ENCODE data around the gene DRC1.

DRC1 gene

DNA sequence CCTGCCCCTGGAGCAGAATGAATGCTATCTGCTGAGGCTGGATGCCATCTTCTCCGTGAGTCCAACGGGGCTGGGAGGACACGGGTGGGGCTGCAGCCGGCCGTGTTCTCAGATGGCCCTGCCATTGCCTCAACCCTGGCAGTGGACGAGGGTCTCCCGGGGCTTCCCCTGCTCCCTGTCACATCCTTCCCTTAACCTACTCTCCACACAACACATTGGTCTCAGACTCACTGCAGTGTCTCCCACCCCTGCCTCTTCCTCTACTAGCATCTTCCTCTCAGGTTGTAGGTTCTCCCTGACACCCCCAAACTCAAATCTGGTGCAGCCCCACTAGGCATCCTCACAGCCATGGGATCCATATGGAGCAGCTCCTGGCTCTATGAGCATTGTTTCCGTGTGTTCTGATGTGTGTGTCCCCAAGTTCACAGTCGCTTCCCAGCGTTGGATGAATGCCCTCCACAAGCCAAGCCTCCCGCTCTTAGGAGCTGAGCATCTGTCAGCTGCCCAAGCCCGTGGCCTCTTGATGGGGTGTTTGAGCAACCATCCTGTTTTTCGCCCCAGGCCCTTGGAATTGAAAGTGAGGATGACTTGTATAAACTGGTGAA, 48.4 kb downstream of the DRC1 start:
- FAIRE-seq = no peak

GRCh38 chr2:26451700-26452099, 50.0 kb downstream of the DRC1 start:
- FAIRE-seq = no peak

DNA sequence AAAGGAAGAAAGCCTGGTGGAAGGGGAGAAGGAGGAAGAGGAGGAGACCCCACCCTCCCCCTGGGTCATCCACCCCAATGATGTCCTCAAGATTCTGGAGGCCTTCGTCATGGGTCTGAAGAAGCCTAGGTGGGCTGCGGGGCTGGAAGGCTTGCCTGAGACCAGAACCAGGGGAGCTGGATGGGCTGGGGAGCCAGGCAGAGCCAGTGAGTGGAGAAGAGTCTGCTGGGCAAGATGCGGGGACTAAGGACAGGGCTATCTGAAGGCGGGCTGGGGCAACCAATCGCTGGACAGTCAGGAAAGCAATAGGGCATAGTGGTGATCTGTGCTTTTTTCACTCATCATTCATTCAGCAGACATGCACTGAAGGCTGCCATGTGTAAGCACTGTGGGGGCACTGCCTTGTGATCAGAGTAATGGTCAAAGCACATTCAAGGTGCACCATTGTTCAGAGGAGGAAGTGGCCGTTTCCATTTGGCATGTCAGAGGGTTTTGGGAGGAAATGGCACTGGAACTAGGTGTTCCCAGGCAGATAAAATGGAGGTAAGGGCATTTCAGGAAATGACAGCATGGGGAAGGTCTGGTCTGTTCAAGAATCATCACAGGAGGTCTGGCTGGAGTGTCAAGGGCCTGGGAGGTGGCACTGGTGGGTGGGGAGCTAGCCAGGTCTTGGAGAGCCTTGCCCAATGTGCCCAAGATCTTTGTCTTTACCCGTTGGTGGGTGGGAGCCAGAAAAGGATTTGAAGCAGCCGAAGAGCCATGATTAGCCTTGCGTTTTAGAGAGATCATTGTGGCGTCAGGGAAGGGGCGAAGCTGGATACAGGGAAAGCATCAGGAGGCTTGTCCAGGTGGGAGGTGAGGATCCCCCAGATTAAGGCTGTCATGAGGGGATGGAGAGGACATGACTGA, 52.0 kb downstream of the DRC1 start:
- FAIRE-seq = no peak

- FAIRE-seq = no peak
Measured at GRCh38 chr2:26454561-26455001, 52.9 kb downstream of the DRC1 start.

DNA sequence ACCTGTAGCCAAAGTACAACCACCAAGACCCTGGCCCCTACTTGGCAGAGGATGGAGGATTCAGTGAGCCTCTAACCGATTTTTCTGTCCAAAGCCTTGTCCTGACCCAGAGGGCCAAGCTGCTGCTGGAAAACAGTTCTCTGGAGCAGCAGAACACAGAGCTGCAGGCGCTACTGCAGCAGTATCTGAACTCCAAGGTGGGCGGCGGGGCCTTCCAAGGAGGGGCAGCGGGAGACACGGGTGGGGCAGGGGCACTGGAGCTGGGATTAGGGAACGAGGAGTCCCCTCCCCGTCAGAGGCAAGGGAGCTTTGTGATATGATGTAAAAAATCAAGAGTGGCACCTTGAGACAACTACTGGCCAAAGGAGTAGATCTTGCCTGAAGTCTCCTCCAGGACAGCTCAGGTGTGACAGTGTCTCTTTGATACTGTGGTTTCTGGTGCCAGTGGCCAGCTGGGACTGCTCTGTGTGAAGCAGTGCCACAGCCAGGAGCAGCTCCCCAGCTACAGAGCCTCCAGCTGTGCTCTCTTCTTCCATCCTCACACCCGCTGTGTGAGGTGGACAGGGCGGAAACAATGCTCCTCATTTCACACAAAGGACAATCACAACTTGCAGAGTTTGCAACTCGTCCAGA, 53.4 kb downstream of the DRC1 start:
- no peak for FAIRE-seq

GRCh38 chr2:26455670-26456439, 54.1 kb downstream of the DRC1 start:
- no peak for FAIRE-seq

GRCh38 chr2:26456440-26457250, 54.9 kb downstream of the DRC1 start:
- no peak for FAIRE-seq

- FAIRE-seq = no peak
Measured at GRCh38 chr2:26457251-26457666, 55.5 kb downstream of the DRC1 start.

DNA sequence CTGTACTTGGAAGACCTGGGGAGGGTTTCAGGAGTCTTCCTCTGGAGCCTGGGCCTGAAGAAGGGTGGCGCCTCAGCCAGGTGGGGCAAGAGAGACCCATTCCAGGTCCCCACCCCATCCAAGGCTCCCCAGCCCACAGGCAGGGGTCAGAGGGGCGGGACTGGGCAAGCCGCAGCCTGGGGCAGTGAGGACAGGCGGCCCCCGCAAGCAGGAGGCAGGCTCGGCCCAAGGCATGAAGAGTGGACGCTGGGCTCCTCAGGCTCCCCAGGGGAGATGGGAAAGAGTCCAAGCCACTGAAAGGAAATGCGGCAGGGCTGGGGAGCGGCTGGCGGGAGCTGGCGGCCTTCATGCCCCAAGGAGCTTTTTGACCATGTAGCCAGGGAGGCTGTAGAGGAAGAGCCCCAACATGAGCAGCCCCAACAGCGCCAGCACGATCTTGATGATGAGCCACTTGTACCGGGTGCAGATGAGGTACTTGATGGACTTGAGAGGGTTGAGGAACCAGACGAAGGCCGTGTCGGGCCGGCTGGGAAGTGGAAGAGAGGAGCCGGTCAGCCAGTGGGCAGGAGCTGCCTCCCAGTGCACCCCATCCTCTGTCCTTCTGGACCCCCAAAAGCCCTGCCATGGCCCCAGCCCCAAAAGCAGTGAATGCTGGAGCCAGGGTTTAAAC, 56.1 kb downstream of the DRC1 start:
- no peak for FAIRE-seq

GRCh38 chr2:26458365-26459042, 56.8 kb downstream of the DRC1 start:
- FAIRE-seq = no peak

GRCh38 chr2:26459991-26460612, 58.4 kb downstream of the DRC1 start:
- FAIRE-seq = no peak

GRCh38 chr2:26460613-26461031, 58.9 kb downstream of the DRC1 start:
- no peak for FAIRE-seq

DNA sequence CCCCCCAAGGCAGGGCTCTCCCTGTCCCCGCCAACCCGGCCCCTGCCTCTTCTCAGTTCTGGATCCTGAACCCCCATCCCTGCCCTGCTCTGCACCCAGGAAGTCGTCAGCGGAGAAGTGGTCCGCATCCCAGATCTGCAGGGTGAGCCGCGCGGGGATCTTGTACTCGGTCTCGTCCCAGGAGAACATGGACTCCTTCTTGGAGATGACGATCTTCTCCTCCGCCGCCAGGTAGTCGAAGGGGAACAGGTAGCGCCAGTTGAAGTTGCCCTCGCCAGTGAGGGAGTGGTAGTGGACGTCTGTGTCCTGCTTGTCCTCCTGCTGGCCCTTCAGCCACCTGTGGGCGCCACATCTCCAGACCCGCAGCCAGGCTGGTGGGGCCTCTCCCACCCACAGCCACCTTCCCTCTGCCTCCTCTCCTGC, 59.9 kb downstream of the DRC1 start:
- no peak for FAIRE-seq

DNA sequence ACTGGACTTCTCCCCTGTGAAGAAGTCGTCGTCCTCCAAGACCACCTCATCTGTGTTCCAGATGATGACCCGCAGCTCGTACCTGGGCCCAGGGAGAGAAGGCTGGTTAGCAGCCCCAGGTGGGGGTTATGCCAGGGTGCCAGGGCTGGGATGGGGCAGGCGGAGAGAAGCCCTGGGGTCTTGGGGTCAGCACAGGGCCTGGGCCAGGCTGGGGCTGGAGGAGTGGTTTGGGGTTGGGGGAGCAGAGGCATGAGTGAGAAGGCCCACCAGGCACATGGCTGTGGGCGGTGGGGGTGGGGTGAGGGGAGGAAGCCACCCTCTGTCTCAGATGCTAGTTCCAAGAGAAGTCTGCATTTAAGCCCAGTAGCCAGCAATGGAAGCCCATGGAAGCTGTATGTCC, 60.4 kb downstream of the DRC1 start:
- no peak for FAIRE-seq

DNA sequence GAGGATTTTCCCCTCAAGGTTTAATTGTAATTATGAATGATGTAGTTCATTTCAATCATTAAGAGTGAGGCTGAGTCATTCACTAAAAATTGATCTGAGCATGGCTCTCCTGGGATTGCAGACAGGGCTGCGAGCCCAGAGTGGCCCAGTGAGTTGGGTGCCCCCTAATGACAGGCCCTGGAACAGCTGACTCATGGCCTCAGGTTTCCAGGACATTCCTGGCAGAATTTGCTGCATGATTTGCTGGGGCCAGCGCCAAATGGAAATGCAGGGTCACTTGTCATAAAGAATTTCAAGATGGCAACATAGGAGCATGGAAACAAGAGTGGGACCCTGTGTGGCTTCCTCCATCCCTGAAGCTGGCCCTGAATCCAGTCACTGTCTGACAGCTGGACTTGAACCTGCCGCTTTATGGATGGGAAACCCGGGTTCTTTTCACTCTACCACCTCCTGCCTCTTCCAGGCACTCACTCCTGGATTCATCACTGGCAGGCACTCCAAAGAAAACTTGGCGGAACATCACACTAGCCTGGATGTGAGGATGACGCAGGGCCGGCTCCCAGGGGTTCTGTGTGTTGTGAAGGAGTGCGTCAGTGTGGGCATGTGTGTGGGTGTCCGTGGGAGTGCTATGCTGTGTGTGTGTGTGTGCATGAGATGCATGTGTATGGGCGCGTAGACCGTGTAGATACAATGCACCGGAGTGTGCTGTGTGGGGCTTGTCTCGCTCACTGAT, 61.0 kb downstream of the DRC1 start:
- FAIRE-seq = no peak

DNA sequence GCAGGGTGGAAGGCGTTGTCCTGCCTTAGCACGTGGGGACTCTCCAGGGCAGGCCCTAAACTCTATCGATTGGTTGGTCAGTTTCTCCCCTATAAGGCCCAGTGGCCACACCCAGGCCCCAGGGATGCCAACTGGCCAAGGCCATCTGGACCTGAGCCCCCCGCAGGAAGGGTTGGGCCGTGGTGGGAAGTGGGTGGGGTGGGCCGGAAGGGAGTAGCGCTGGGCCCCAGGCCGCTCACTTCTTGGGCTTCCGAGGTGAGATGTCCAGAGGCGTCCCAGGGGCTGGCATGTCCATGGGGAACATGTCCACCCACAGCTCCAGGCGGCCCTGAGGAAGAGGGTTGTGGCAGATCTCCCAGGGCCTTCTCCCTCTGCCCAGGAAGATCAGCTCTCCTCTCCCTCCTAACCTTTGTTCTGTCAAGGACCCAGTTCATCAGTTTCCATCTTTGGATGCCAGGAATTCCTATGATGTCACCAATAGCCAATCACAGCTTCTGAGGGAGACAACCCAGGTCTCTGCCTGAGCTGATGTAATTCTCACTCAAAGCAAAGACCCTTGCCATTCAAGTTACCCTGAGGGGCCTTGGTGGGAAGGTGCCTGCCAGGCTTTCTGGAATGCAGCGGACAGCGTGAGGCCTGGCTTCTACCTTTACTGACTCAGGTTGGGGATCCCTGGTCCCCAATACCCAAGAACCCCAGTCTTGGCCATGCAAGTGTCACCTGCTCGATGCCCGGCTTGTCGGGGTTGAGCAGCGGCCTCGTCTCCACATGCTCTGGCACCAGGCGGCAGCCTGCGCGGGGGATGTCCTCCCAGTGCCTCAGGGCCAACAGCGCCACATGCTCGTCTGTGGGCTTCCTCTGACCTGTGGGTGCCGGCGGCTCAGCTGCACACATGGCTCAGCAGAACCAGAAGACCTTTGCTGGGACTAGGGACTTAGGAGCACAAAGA, 61.8 kb downstream of the DRC1 start:
- FAIRE-seq = no peak

DNA sequence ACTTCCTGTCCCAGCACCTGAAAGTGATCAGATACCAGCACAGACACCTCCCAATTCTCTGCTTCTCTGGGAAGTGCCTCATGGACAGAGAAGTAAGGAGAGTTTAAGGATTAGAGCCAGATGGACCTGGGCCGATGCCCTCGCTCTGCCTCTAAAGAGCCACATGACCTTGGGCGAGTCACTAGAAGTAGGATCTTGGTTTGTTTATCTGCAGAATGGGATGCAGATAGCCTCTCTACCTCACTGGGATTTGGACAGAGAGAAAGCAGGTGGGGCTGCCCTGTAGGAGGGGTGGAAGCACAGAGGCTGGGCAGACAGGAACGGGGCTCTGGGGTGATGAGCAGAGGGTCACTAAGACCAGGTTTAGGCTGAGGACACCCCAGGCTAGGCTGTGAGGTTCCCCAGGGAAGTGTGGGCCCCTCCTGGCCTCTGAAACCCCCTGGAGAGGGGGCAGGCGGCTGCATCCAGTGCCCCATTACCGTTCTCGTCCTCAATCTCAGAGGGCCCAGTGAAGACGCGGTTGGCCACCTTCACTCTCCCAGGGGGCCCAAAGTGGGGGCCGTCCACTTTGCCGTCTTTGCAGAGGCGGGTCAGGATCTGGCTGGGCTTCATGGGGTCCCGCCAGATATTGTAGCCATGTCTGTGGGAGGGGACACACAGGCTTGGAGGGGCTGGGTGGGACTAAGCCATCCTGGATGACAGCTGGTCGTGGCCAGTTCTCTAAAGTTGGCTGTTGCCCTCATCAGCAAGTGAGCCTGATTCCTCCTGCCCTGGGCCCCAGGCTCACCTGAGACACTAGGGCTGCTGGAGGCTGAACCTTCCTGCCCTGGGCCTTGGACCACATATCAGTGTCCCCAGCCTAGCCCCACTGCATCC, 62.9 kb downstream of the DRC1 start:
- FAIRE-seq = no peak
